ENCODE results near the gene ANKMY2. TPM values are rescaled to one million over a fixed set of nuclear protein-coding genes. Genes with fewer than 3 reads are reported as not detected.

Gene ANKMY2
- total RNA-seq, 2 donors from 2014 or later, result 8.6 to 12.5 TPM

DNA sequence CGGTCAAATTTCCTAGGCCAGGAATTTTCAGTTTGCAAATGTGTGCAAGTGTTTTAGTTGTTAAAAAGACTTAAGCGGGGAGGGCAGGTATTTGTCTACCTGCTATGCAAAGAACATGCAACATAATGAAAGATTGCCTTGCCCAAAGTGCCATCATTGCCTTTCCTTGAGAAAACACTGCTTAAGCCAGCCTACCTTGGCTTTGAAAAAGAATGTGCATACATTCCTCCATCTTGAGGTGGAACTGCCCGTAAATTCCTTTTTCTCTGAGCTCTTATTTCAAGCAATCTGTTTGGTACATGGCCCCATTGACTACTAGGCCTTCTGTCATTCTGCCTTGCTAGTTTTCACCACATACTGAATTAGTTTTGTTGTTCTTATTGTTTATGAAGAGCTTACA lies 29.7 kb upstream of the ANKMY2 start:
- Histone ChIP-seq H3K36me3 (replicated peaks in 1 of 2; ENCODE audit: insufficient read depth in 1 of 2, low read depth in 2 of 2) (peaks cover 0 to 4% of the 10 kb centered on the region in 2 donors), H3K9me3 (no peaks in the 10 kb centered on the region), H3K27ac (no peak overlapping the region), H3K4me1 (no peaks in the 10 kb centered on the region), H3K4me3 (no peak overlapping the region), H3K27me3 (no peaks in the 10 kb centered on the region)
- 95 to 97% methylated on average over 3 of the region's 3 CpGs for WGBS, 2 donors
- ATAC-seq, result no peak
- no peak for DNase-seq
- intact Hi-C loops (cut with DNase I), result no loop called here
- TF ChIP-seq POLR2A (IDR thresholded peaks at IDR 0.05), result no peak

DNA sequence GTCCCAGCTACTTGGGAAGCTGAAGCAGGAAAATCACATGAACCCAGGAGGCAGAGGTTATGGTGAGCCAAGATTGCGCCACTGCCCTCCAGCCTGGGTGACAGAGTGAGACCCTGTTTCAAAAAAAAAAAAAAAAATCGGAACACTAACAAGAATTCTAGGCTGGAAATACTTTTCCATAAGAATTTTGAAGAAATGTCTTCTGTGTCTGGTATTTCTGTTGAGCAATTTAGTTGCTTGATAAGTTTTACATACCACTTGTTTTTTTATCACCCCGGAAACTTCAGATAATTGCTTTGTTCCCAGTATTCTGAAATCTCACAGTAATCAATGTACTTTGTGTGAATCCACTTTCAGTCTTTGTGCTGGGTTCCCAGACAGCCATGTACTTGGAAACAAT lies 26.3 kb upstream of the ANKMY2 start:
- 87 to 91% methylated on average over 3 of the region's 3 CpGs for WGBS, 2 donors
- intact Hi-C loops (cut with DNase I), result no loop called here
- TF ChIP-seq, protein P1, sequence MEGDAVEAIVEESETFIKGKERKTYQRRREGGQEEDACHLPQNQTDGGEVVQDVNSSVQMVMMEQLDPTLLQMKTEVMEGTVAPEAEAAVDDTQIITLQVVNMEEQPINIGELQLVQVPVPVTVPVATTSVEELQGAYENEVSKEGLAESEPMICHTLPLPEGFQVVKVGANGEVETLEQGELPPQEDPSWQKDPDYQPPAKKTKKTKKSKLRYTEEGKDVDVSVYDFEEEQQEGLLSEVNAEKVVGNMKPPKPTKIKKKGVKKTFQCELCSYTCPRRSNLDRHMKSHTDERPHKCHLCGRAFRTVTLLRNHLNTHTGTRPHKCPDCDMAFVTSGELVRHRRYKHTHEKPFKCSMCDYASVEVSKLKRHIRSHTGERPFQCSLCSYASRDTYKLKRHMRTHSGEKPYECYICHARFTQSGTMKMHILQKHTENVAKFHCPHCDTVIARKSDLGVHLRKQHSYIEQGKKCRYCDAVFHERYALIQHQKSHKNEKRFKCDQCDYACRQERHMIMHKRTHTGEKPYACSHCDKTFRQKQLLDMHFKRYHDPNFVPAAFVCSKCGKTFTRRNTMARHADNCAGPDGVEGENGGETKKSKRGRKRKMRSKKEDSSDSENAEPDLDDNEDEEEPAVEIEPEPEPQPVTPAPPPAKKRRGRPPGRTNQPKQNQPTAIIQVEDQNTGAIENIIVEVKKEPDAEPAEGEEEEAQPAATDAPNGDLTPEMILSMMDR (IDR thresholded peaks at IDR 0.05), result no peak
- TF ChIP-seq POLR2A (IDR thresholded peaks at IDR 0.05), result no peak
- H3K27me3 ChIP-seq, result no peaks in the 10 kb centered on the region
- H3K4me1 ChIP-seq, result peaks cover 4% of the 10 kb centered on the region
- ATAC-seq (no peak), DNase-seq (no peak)
- H3K9me3 ChIP-seq, result no peaks in the 10 kb centered on the region
- H3K27ac ChIP-seq, result no peak overlapping the region
- H3K4me3 ChIP-seq, result no peak overlapping the region
- H3K36me3 ChIP-seq (replicated peaks in 1 of 2; ENCODE audit: insufficient read depth in 1 of 2, low read depth in 2 of 2), result peaks cover 0 to 4% of the 10 kb centered on the region in 2 donors

DNA sequence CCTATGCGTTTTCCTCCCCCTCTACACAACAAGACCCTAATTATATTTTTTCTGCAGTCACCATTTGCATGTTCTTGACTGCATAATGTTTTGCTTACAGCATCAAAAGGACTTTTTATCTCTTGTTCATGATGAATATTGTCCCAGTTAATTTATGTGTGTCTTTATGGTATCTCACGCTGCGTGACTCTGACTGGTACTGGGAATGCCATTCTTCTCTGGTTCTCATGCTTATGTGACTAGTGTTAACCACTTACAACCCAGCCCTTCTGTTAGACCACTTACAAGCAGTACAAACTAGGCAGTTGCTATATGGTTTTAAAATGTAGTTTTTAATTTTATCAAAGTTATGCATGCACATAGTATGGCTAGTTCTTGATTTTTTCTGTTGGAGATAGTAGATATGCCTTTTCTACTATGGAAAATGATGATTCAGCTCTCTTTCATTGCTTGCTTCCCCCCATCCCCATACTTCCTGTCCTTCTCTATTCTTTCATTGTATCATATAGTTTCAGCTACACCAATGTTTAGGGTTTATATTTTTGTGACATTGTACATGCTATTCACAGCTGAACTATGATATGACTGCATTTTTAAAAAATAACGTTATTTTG lies 25.3 kb upstream of the ANKMY2 start:
- Histone ChIP-seq H3K4me3 (no peak overlapping the region), H3K27ac (no peak overlapping the region), H3K9me3 (no peaks in the 10 kb centered on the region), H3K4me1 (peaks cover 4% of the 10 kb centered on the region), H3K27me3 (no peaks in the 10 kb centered on the region), H3K36me3 (replicated peaks in 1 of 2; ENCODE audit: insufficient read depth in 1 of 2, low read depth in 2 of 2) (peaks cover 0 to 6% of the 10 kb centered on the region in 2 donors)
- intact Hi-C loops (cut with DNase I), result no loop called here
- DNase-seq (no peak), ATAC-seq (no peak)
- 88 to 89% methylated on average over 4 of the region's 4 CpGs for WGBS, 2 donors
- TF ChIP-seq POLR2A (IDR thresholded peaks at IDR 0.05), result no peak
- TF ChIP-seq, protein P1 (IDR thresholded peaks at IDR 0.05), result no peak

DNA sequence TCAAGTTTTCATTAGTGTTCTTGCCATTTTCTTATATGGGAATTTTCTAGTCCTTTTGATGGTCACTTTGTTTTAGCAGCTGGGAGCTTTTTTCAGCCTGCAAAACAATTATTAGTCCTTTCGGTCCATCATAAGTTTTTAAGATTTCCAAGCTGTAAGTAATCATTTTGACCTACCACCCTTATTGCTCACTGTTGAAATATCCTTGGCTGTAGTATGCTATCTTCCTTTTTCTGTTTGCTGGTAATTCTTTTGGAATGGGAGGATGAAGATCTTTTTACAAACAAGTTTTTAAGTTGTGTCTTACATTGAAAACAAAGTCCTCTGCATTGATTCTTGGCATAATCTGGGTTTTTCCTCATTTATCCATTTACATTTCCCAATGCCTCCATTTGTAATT lies 24.5 kb upstream of the ANKMY2 start:
- Histone ChIP-seq H3K27me3 (no peaks in the 10 kb centered on the region), H3K27ac (no peak overlapping the region), H3K36me3 (replicated peaks in 1 of 2; ENCODE audit: insufficient read depth in 1 of 2, low read depth in 2 of 2) (peaks cover 0 to 1% of the 10 kb centered on the region in 2 donors), H3K4me3 (no peak overlapping the region), H3K4me1 (peaks cover 4% of the 10 kb centered on the region), H3K9me3 (no peaks in the 10 kb centered on the region)
- WGBS, 2 donors, result 73 to 88% methylated on average over 1 of the region's 1 CpG
- intact Hi-C loops (cut with DNase I), result no loop called here
- ATAC-seq (no peak), DNase-seq (no peak)
- TF ChIP-seq, protein P1 (IDR thresholded peaks at IDR 0.05), result no peak
- TF ChIP-seq POLR2A (IDR thresholded peaks at IDR 0.05), result no peak

DNA sequence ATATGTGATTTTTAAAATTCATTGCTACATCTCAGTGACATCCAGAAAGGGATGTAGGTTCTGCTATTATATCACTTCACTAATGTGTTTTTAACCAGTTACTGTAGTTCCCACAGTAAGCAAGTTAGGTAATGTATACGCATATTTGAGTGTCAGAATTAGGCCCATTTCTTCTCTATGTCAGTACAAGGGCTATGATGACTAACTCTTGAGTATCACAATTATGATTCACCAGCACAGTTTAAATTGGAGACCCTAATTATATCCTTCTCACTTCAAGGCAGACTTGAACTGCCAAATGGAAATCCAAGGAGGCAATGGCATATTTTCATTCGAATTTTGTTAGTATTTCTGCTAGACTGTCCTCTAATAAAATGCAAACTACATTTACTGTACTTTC lies 24.0 kb upstream of the ANKMY2 start:
- 94% methylated on average over 2 of the region's 2 CpGs for whole genome bisulfite sequencing, 2 donors
- intact Hi-C loops (cut with DNase I), result no loop called here
- Histone ChIP-seq H3K27ac (no peak overlapping the region), H3K9me3 (no peaks in the 10 kb centered on the region), H3K4me1 (peaks cover 4% of the 10 kb centered on the region), H3K27me3 (no peaks in the 10 kb centered on the region), H3K36me3 (replicated peaks in 1 of 2; ENCODE audit: insufficient read depth in 1 of 2, low read depth in 2 of 2) (peaks cover 0 to 1% of the 10 kb centered on the region in 2 donors), H3K4me3 (no peak overlapping the region)
- no peak for TF ChIP-seq POLR2A (IDR thresholded peaks at IDR 0.05)
- TF ChIP-seq, protein P1 (IDR thresholded peaks at IDR 0.05), result no peak
- DNase-seq, result no peak
- ATAC-seq, result no peak
